ENCODE results near the gene CNPY3.
"Not testable (repeated sequence)": the region's sequence is repeated elsewhere in the genome, so short reads cannot be mapped to it uniquely, and the experiment has no call there.

Gene CNPY3

DNA sequence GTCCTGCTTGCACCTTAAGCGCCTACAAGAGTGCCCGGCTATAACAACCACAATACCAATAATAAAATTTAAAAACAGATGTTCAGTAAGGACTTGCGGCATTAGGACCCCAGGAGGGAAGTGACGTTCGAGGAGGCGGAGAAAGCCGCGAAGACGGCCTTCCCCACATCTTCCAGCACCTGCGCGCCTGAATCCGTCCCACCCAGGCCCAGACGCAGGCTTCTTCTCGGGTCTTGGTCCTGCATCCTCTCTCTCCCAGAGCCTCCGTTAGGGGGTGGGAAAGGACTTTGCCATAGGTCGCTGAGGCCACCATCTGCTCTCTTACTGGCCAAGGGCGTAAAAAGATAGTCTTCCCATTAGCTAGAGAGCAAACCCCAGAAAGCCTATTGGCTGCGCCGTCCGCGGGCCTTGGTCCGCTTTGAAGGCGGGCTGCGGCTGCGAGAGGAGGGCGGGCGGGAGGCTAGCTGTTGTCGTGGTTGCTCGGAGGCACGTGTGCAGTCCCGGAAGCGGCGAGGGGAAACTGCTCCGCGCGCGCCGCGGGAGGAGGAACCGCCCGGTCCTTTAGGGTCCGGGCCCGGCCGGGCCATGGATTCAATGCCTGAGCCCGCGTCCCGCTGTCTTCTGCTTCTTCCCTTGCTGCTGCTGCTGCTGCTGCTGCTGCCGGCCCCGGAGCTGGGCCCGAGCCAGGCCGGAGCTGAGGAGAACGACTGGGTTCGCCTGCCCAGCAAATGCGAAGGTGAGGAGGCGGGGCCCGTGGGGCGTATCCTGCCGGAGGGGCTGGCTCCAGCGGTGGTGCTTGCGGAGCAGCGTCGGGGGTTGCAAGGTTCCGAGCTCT lies at the start of gene CNPY3:
Gene CNPY3 (plus strand): TSS at position 495 of the 835 bp plus-strand sequence. CDS start 91 bp downstream, at position 586.
- peak; percentile 98 for DNase-seq

DNA sequence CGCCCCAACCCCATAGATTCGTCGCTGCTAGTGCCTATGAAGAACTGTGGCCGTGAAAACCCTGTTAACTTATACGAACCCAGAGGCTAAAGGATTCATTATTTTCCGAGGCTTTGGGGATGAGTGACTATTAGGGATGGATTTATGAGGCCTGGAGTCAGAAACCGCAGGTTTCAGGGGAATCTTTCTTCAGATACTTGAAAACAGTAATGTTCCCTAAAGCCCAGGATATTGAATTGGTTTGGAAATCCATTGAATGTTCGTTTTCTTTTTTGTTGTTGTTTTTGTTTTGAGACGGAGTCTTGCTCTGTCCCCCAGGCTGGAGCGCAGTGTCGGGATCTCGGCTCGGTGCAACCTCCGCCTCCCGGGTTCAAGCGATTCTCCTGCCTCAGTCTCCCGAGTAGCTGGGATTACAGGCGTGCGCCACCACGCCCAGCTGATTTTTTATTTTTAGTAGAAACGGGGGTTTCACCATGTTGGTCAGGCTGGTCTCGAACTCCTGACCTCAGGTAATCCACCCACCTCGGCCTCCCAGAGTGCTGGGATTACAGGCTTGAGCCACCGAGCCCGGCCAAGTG lies 49.0 kb upstream of the CNPY3 start:
- not testable (repeated sequence) for DNase-seq

DNA sequence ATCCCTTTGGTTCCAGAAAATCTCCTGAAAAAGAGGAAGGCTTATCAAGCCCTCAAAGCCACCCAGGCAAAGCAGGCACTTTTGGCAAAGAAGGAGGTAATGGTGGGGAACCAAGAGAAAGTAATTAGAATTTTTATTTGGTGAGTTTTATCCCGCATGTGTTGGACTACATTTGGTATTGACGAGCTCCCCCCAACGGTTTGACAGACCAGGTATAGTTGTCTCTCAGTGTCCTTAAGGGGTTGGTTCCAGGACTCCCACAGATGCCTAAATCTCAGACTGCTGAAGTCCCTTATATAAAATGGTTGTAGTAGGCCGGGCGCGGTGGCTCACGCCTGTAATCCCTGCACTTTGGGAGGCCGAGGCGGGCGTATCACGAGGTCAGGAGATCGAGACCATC lies 48.4 kb upstream of the CNPY3 start:
- not testable (repeated sequence) for DNase-seq

DNA sequence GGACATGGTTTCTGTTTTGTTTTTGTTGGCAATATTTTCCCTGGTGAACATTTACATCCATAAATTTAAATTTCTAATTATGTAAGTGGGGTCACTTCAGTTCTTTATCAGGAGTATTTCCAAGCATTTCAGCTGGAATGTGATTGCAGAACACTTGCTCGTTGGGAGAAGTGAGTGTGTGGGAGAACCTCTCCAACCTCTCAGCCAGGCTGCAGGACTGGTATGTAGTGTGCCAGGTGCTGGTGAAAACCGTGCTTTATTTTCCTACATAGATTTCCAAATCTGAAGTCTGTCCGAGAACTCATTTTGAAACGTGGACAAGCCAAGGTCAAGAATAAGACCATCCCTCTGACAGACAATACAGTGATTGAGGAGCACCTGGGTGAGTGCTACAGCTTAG lies 43.6 kb upstream of the CNPY3 start:
- DNase-seq = no peak

DNA sequence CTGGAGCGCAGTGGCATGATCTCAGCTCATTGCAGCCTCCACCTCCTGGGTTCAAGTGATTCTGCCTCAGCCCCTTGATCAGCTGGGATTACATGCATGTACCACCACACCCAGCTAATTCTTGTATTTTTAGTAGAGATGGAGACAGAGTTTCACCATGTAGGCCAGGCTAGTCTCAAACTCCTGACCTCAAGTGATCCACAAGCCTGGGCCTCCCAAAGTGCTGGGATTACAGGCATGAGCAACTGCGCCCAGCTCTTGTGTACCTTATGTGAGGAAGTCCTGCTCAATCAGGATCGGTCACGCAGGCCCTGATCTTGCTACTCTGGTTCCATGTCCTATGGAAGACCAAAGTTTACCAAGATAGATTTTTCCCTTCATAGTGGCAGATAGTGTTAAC lies 41.1 kb upstream of the CNPY3 start:
- DNase-seq = not testable (repeated sequence)

DNA sequence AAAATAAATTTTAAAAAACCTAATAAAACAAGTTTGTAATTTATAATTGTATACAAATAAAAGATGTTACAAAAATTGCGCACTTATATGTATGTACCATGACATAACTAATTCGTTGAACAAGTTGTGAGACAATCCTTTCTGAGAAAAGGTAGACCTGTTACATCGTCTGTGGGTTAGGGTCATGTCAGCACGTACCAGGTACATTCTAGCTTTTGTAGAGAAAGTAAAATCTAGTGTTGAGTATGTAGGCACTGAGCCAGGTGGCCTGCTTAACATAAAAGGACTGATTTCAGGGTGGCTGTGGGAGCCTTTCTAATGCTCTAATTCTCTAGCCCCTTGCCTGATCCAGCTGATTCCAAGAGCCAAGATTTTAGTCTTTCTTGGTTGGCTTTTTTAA lies 39.5 kb upstream of the CNPY3 start:
- no peak for DNase-seq

DNA sequence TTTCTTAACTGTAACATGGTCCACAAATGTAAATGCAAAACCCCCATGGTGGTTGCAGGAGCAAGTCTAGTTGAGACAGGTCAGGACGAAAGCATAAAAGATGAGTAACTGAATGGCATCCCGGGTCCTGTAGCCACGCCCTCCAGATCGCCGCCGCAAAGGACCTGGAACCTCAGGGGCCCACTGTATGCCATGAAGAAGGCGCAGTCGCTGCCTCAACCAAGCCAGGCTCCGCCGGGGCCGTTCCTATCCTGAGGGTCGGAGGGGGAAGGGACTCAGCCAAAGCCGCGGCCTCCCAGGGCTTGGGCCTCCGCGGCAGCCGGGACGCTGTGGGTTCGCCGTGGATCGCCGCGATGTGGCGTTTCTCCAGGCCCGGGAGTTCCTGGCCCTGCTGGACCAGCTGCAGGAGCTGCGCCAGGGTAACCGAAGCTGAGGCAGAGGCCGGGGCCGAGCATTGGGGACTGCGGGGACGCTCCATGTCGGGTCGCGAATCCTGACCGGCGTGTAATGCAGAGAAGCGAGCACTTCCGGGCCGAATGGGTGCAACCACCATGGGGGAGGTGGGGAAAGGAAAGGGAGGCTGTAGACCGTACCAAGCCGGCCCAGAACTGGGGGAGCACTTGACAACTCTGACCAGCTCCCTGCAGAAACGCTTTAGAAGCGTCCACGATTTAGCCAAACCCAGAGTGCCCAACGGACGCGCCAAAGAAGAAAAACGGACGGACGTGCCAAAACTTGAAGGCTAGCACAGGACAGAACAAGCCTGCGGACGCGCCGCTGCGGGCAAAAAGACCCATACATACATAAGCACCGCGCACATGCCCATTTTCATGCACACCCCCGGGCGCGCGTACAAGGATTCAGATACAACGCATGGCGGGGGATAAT lies 38.7 kb upstream of the CNPY3 start:
- peak; percentile 98 for DNase-seq

DNA sequence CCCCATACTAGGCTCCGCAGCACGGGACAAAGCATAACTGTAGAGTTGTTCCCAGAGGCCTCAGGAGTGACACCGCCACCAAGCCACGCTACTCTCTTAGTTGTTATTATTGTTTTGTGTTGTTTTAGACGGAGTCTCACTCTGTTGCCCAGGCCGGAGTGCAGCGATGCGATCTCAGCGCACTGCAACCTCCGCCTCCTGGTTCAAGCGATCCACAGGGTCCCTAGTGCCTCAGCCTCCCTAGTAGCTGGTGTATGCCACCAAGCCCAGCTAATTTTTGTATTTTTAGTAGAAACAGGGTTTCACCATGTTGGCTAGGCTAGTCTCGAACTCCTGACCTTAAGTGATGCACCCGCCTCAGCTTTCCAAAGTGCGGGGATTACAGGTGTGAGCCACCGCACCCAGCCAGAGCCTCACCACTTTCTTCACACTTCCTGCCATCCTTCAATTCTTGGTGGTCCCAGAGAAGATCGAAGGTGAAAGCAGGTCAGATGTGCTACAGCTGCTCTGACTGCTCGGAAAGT lies 38.0 kb upstream of the CNPY3 start:
- DNase-seq = no peak

DNA sequence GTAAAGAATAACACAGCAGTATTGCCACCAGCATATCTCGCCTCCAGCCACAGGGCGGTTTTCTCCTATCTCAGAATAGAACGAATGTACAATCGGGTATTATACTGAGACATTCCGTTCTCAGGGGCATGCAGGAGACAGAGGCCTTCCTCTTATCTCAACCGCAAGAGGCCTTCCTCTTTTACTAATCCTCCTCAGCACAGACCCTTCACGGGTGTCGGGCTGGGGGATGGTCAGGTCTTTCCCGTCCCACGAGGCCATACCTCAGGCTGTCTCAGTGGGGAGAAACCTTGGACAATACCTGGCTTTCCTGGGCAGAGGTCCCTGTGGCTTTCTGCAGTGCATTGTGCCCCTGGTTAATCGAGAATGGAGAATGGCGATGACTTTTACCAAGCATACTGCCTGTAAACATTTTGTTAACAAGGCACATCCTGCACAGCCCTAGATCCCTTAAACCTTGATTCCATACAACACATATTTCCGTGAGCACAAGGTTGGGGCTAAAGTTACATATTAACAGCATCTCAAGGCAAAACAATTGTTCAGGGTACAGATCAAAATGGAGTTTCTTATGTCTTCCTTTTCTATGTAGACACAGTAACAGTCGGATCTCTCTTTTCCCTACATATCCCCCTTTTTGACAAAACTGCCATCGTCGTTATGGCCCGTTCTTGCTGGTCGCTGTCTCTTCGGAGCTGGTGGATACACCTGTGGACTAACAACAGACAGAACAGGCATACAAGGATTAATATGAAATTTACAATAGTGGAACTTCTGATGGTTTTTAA lies 35.0 kb upstream of the CNPY3 start:
- not testable (repeated sequence) for DNase-seq

DNA sequence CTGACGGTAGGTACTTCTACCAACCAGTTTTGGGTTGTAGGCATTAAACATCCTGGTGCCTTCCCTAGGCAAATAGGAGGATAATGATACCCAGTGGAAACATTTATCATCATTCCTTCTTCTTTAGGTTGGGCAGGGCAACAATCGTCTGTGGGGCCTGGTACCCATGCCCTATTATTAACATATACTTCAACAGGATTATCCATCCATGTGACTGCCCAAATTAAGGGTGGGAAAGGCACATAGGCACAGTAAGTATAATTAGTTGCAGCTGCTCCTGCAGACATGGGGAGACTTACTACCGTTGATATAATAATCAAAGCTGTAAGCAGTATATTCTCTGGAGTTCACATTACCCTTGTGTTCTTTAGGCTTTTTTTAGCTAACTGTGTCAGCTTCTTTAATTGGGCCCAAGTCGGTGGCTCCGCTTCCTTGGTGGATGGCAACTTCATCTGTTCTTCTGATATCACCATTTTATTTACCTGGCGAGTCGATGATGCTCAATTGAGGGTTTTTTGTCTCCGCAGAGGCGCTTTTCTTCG lies 33.0 kb upstream of the CNPY3 start:
- no peak for DNase-seq

DNA sequence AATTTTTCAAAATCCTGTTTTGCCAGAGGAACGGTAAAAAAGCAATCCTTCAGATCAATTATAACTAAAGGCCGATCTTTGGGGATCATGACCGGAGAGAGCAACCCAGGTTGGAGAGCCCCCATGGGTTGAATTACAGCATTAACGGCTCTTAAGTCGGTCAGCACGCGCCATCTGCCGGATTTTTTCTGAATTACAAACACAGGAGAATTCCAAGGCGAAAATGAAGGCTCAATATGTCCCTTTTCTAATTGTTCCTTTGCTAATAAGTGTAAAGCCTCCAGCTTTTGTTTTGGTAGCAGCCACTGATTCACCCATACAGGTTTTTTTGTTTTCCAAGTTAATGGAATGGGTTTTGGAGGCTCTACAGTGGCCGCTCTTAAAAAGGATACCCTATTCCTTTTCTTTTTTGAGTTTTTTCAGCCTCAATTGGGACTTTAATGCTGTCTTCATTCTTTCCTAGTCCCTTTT lies 30.4 kb upstream of the CNPY3 start:
- peak; percentile 63 for DNase-seq

DNA sequence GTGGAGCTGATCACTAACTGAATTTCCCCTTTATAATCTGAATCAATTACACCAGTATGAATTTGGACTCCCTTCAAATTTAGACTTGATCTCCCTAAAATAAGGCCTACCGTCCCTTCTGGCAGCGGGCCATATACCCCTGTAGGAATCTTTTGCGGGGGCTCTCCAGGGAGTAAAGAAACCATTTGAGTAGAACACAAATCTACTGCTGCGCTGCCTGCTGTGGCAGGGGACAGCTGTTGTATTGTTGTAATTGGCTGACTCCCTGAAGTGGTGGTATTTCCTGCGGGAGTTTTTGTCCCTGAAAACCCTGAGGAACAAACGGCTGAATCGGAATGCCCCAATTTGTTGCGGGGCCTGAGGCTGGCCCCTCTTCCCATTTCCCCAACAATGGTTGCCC lies 29.4 kb upstream of the CNPY3 start:
- DNase-seq = no peak

DNA sequence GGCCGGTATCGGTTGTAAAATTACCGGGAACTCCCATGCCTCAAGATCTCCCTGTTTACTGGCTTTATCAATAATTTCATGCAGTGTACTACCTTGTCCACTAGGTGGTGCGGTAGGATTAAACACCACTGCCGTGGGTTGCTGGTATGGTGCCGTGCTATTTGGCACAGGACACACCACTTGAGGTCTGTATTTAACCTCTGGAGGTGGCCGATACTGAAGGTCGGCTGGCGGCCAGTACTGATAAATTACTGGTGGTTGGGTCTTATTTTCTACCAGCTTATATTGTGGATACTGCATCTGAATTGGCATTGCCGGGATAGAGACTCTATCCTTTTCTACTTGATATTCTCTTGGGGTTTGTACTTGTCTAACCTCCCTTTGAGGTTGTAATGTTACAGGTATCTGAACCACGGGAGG lies 27.7 kb upstream of the CNPY3 start:
- peak; percentile 78 for DNase-seq

DNA sequence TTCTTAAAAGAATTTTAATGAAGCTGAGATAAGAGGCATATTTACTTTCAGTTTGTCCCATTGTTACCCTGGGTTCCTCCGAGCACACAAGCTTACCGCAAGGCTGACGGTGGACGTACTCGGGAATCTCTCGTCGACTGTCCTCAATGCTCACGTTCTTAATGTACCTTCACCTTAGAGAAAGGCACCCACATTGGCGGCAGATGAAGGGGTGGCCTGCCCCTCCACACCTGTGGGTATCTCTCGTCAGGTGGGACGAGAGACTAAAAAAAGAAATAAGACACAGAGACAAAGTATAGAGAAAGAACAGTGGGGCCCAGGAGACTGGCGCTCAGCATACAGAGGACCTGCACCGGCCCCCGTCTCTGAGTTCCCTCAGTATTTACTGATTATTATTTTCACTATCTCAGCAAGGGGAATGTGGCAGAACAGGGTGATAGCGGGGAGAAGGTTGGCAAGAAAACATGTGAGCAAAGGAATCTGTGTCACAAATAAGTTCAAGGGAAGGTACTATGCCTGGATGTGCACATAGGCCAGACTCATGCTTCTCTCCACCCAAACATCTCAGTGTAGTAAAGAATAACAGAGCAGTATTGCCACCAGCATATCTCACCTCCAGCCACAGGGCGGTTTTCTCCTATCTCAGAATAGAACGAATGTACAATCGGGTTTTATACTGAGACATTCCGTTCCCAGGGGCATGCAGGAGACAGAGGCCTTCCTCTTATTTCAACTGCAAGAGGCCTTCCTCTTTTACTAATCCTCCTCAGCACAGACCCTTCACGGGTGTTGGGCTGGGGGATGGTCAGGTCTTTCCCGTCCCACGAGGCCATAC lies 26.6 kb upstream of the CNPY3 start:
- DNase-seq = not testable (repeated sequence)

DNA sequence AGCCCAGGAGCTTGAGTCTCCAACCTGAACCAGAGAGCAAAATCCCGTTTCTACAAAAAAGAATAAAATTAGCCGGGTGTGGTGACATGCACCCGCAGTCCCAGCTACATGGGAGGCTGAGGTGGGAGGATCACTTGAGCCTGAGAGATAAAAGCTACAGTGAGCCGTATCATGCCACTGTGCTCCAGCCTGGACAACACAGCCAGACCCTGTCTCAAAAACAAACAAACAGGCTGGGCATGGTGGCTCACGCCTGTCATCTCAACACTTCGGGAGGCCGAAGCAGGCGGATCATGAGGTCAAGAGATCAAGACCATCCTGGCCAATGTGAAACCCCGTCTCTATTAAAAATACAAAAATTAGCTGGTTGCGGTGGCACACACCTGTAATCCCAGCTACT lies 24.8 kb upstream of the CNPY3 start:
- no peak for DNase-seq

DNA sequence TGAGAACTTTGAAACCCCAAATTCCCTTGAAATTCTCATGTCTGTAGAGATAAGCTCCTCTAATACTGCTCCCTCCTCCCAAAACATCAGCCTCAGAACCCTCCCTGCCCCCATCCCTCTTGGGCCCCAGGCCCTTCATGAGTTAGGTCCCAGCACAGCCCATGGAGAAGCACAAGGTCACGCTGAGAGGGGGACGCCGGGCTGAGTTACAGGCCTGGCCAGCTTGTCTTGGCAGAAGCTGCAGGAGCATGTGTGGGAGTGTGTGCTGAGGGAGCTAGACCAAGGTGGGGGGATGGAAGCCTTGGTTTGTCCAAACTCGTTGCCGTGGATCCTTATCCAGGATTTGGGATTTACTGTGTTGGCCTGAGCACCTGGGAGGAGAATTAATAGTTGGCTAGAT lies 21.9 kb upstream of the CNPY3 start:
- DNase-seq = no peak

DNA sequence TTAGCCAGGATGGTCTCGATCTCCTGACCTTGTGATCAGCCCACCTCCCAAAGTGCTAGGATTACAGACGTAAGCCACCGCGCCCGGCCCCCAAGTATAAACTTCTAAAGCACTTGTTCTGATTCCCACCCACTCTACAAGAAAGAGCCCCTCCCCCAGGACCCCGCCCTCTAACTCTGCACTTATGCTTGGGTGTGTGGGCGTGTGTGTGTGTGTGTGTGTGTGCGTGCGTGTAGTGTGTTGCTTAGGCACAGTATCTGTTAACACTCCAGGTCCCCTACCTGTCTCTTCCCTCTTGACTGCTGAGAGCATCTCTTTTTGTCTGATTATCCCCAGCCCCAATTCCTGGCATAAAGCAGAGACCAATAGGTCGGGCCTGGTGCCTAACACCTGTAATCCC lies 19.4 kb upstream of the CNPY3 start:
- no peak for DNase-seq

DNA sequence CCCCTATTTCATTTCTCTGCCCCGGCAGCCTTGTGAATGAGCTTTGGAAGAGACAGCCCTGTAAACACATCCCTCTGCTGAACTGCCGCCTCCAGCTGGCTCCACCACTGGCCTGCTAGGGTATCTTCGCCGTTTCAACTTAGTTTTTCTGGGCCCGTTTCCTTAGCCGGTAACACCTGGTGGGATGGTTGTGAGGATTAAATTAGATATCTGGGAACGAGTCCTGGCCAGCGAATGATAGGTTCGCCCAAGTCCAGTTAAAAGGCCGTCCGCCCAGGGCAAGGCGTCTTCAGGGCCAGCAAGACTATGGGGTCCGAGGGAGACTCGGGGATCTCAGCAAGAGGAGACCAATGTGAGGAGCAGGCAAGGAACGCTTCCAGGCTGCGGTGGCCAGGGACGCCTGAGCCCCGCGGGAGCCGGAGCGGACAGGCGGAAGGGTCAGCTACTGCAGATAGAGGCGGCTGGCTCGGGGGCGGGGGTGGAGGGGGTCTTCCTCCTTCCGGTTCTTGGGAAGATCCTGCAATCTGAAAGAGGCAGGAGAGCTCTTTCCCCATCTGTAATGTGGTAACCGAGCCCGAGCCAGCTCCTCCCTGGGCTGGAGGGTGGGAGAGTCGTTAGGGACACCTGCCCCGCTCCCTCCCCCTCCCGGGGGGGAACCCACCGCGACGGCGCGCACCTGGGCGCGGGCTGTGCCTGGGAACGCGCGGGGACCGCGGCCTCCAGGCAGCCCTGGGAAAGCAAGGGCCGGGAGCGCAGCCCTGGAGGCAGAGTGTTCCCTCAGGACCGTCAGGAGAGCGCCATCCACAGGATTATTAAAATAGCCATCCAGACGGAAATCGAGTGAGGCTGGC lies 17.9 kb upstream of the CNPY3 start:
- DNase-seq = no peak

DNA sequence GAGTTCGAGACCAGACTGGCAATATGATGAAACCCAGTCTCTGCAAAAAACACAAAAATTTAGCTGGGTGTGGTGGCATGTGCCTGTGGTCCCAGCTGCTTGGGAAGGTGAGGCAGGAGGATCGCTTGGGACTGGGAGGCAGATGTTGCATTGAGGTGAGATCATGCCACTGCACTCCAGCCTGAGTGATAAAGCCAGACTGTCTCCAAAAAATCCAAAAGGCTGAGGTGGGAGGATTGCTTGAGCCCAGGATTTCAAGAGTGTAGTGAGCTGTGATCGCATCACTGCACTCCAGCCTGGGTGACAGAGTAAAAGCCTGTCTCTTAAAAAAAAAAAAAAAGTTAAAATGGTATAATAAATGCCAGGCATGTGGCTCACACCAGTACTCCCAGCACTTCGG lies 14.7 kb upstream of the CNPY3 start:
- DNase-seq = no peak

DNA sequence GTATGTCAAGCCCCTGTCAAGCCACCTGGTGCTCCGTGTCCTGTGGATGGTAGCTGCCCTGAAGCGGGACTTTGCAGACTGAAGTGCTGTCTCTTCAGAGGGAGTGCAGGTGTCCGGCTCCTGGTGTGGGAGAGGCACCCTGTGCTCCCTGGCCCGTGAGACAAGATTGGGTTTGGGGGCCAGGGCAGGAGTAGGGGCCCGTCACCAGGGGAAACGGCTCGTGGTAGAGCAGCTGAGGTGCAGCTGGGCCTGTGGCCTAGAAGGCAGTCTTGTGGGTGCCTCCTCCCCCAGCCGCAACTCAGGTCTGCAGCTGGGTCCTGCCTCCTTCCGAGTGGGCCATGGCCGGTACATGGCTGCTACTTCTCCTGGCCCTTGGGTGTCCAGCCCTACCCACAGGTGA lies 13.5 kb upstream of the CNPY3 start, which contains the start of gene PTCRA:
Gene PTCRA (plus strand): TSS at position 322 of the 400 bp plus-strand sequence. CDS start 17 bp downstream, at position 339.
- DNase-seq = no peak
